ENCODE data around the gene PLAAT5. TPM values are rescaled to one million over a fixed set of nuclear protein-coding genes. Genes with fewer than 3 reads are reported as not detected.
A peak's percentile ranks its signal among the peaks of the same experiment; 100 is the strongest.

PLAAT5 gene
- total and polyA plus RNA-seq, 11 donors, result 0.49 to 7.1 (median 1.5) TPM

DNA sequence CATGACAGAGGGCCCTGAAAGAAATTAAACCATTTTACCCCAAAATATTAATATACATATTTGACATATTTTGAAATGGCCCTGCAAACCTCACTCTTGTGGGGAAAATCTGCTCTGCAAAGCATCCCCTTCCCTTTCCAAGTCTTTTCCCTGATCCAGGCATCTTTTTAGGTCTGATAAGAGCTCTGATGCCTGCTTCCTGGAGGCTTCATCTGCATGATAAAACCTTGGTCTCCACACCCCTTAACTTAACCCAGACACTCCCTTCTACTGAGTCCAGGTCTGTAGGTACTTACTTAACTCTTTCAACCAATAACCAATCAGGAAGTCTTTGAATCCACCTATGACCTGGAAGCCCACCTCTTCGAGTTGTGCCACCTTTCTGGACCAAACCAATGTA is 13.1 kb upstream of the PLAAT5 start:
- peak overlapping the region in 1 of 12 donors; percentile 69 for H3K27ac ChIP-seq
- intact Hi-C loops (cut with DNase I), result loop anchor here in 2 of 10 donors (5.0 to 10.0 kb wide), 2 partner anchors 59 to 68 kb away; no protein-coding TSS in a partner anchor
- H3K4me3 ChIP-seq, result no peak overlapping the region
- DNase-seq, result no peak
- H3K4me1 ChIP-seq, result peaks cover 0 to 61% (median 5%) of the 10 kb centered on the region in 12 donors
- H3K36me3 ChIP-seq, result no peaks in the 10 kb centered on the region
- ATAC-seq, result no peak
- TF ChIP-seq POLR2A (IDR thresholded peaks at IDR 0.05), result no peak
- TF ChIP-seq, protein P1, sequence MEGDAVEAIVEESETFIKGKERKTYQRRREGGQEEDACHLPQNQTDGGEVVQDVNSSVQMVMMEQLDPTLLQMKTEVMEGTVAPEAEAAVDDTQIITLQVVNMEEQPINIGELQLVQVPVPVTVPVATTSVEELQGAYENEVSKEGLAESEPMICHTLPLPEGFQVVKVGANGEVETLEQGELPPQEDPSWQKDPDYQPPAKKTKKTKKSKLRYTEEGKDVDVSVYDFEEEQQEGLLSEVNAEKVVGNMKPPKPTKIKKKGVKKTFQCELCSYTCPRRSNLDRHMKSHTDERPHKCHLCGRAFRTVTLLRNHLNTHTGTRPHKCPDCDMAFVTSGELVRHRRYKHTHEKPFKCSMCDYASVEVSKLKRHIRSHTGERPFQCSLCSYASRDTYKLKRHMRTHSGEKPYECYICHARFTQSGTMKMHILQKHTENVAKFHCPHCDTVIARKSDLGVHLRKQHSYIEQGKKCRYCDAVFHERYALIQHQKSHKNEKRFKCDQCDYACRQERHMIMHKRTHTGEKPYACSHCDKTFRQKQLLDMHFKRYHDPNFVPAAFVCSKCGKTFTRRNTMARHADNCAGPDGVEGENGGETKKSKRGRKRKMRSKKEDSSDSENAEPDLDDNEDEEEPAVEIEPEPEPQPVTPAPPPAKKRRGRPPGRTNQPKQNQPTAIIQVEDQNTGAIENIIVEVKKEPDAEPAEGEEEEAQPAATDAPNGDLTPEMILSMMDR (IDR thresholded peaks at IDR 0.05), result no peak
- no peaks in the 10 kb centered on the region for H3K27me3 ChIP-seq
- 80 to 92% (median 81%) methylated on average over 1 of the region's 1 CpG for WGBS, 4 donors
- H3K9me3 ChIP-seq, result peaks cover 0 to 21% (median 8%) of the 10 kb centered on the region in 12 donors

DNA sequence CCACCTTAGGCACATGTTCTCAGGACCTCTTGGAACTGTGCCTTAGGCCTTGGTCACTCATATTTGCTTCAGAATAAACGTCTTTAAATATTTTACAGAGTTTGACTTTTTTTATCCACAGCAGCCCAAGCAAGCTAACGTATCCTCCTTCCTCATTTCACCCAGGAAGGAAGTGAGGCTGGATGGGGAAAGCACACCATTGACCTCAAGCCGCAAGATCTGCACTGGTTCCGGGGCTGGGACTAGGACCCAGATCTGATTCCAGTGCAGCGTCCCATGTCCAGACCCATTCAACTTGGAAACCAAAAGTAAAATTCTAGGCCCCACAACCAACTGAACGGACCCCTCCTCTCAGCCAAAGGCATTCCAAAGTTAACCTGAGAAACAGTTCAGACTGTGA is 12.5 kb upstream of the PLAAT5 start:
- WGBS, 4 donors, result 72 to 82% (median 77%) methylated on average over 6 of the region's 6 CpGs
- TF ChIP-seq, protein P1 (IDR thresholded peaks at IDR 0.05), result no peak
- TF ChIP-seq POLR2A (IDR thresholded peaks at IDR 0.05), result no peak
- Histone ChIP-seq H3K27me3 (no peaks in the 10 kb centered on the region), H3K9me3 (peaks cover 0 to 22% (median 8%) of the 10 kb centered on the region in 12 donors), H3K4me1 (peaks cover 0 to 57% (median 5%) of the 10 kb centered on the region in 12 donors), H3K4me3 (no peak overlapping the region), H3K27ac (peak overlapping the region in 1 of 12 donors; percentile 69), H3K36me3 (no peaks in the 10 kb centered on the region)
- ATAC-seq (peak in 3 of 4 donors; percentile 40 to 51 (median 48)), DNase-seq (peak in 3 of 5 donors; percentile 38 to 50 (median 39))
- intact Hi-C loops (cut with DNase I), result loop anchor here in 2 of 10 donors (5.0 to 10.0 kb wide), 2 partner anchors 59 to 69 kb away; no protein-coding TSS in a partner anchor

DNA sequence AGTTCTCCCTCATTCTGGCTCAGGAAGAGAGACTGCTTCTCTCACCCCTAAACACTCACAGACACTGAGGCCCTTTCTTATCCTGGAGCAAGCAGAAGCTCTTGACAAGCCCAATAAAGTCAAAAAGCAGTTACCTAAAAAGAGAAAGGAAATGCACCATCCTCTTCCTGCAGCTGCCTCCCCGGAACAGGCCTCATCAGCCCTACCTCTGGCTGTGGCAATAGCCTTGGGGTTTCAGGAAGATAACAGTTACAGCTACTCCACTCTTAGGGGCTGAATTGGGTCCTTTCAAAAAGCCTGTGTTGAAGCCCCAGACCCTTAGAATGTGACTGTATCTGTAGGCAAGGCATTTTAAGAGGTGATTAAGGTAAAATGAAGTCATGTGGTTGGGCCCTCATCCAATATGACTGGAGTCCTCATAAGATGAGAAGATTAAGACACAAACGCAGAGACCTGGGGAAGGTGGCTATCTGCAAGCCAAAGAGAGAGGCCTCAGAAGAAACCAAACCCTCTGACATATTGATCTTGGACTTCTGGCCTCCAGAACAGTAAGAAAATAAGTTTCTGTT is 11.4 kb upstream of the PLAAT5 start:
- Histone ChIP-seq H3K36me3 (no peaks in the 10 kb centered on the region), H3K27ac (peak overlapping the region in 1 of 12 donors; percentile 69), H3K9me3 (peaks cover 0 to 22% (median 8%) of the 10 kb centered on the region in 12 donors), H3K4me3 (no peak overlapping the region), H3K4me1 (peaks cover 0 to 49% (median 5%) of the 10 kb centered on the region in 12 donors), H3K27me3 (no peaks in the 10 kb centered on the region)
- intact Hi-C loops (cut with DNase I), result loop anchor here in 2 of 10 donors (5.0 to 10.0 kb wide), 2 partner anchors 58 to 70 kb away; no protein-coding TSS in a partner anchor
- DNase-seq, result no peak
- WGBS, 4 donors, result 56 to 85% (median 59%) methylated on average over 2 of the region's 2 CpGs
- no peak for ATAC-seq
- TF ChIP-seq, protein P1 (IDR thresholded peaks at IDR 0.05), result no peak
- no peak for TF ChIP-seq POLR2A (IDR thresholded peaks at IDR 0.05)

DNA sequence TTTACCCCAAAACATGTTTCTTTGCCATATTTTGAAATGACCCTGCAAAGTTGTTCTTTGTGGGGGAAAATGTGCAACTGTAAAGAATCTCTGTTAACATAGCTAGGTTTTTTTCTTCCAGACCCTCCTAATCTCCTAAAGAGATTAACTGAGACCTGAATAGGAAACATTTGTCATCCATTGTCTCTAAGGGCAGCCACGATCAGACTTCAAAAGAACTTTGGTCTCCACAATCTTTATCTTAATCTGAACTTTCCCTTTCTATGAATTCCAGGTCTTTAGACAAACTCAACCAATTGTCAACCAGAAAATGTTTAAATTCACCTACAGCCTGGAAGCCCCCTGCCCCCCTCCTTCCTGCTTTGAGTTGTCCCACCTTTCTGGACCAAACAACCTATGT is 10.3 kb upstream of the PLAAT5 start:
- no peak for TF ChIP-seq POLR2A (IDR thresholded peaks at IDR 0.05)
- TF ChIP-seq, protein P1 (IDR thresholded peaks at IDR 0.05), result no peak
- H3K27me3 ChIP-seq, result no peaks in the 10 kb centered on the region
- H3K4me3 ChIP-seq, result no peak overlapping the region
- H3K27ac ChIP-seq, result no peak overlapping the region
- H3K36me3 ChIP-seq, result no peaks in the 10 kb centered on the region
- H3K4me1 ChIP-seq, result peaks cover 0 to 42% (median 5%) of the 10 kb centered on the region in 12 donors
- DNase-seq (no peak), ATAC-seq (no peak)
- WGBS, 4 donors, result 34 to 45% (median 39%) methylated on average over 1 of the region's 1 CpG
- intact Hi-C loops (cut with DNase I), result loop anchor here in 2 of 10 donors (5.0 to 10.0 kb wide), 2 partner anchors 56 to 71 kb away; no protein-coding TSS in a partner anchor
- peaks cover 0 to 25% (median 8%) of the 10 kb centered on the region in 12 donors for H3K9me3 ChIP-seq
